Common myeloid progenitor, CD34-positive (primary cell): ENCODE measurements around the gene COQ8B.

Experiments used
- CTCF ChIA-PET: fragments of 350-600 bp; sonication (Branson Sonifier 250); formaldehyde crosslinking; loops from one replicate; lab custom pipeline; 2021; ENCODE audit warnings: antibody characterized with exemption; lab: Charles Lee
- POLR2A ChIA-PET: fragments of 350-600 bp; sonication (Branson Sonifier 250); formaldehyde crosslinking; loops from one replicate; lab custom pipeline; 2021; ENCODE audit warnings: antibody characterized with exemption; lab: Charles Lee
- DNase-seq, 3 donors: peaks; one replicate each; pipeline versions ENCODE4 v3.0.0 to v3.0.0-alpha.2; 2013
- H3K27ac ChIP-seq, 2 experiments: 1 replicate in 1 of 2; 2 replicates in 1 of 2; pipeline ENCODE4 v1.7.0; 2013; ENCODE audit warnings: inconsistent platforms in 2 of 2, low read length in 2 of 2, mild to moderate bottlenecking in 2 of 2, low read depth in 1 of 2, moderate library complexity in 1 of 2; ENCODE audit not compliant: severe bottlenecking in 2 of 2, insufficient read depth in 1 of 2, poor library complexity in 1 of 2
- H3K27me3 ChIP-seq, 5 experiments: replicated peaks in 2 of 5; 1 replicate in 3 of 5; 2 replicates in 2 of 5; pipeline versions ENCODE4 v1.6.1 to v1.7.0; 2013; ENCODE audit warnings: low read length in 4 of 5, mild to moderate bottlenecking in 2 of 5, moderate library complexity in 2 of 5, inconsistent platforms in 1 of 5; ENCODE audit not compliant: insufficient read depth in 5 of 5, control insufficient read depth in 4 of 5
- H3K36me3 ChIP-seq, 4 experiments: 1 replicate in 2 of 4; 2 replicates in 2 of 4; pipeline versions ENCODE4 v1.6.1 to v1.7.0; 2013; ENCODE audit warnings: low read length in 3 of 4, control low read depth in 1 of 4, mild to moderate bottlenecking in 1 of 4; ENCODE audit not compliant: control insufficient read depth in 4 of 4, insufficient read depth in 4 of 4
- H3K4me1 ChIP-seq, 4 experiments: 1 replicate in 3 of 4; 2 replicates in 1 of 4; pipeline versions ENCODE4 v1.6.1 to v1.7.1; 2013; ENCODE audit warnings: low read length in 3 of 4, mild to moderate bottlenecking in 3 of 4, control low read depth in 1 of 4, inconsistent platforms in 1 of 4, moderate library complexity in 1 of 4; ENCODE audit not compliant: control insufficient read depth in 4 of 4, insufficient read depth in 4 of 4; ENCODE audit errors: control extremely low read depth in 1 of 4
- H3K4me3 ChIP-seq, 7 experiments: 1 replicate in 4 of 7; 2 replicates in 3 of 7; pipeline versions ENCODE4 v1.5.1 to v1.7.0; 2013; ENCODE audit warnings: mild to moderate bottlenecking in 7 of 7, low read length in 6 of 7, moderate library complexity in 6 of 7, inconsistent platforms in 2 of 7, low read depth in 2 of 7, control low read depth in 1 of 7; ENCODE audit not compliant: insufficient read depth in 4 of 7, control insufficient read depth in 1 of 7; ENCODE audit errors: extremely low read depth in 1 of 7
- H3K9me3 ChIP-seq, 5 experiments: 1 replicate in 4 of 5; 2 replicates in 1 of 5; pipeline versions ENCODE4 v1.6.1 to v1.7.1; 2013; ENCODE audit warnings: low read length in 4 of 5, mild to moderate bottlenecking in 2 of 5, inconsistent platforms in 1 of 5, low read depth in 1 of 5, moderate library complexity in 1 of 5; ENCODE audit not compliant: control insufficient read depth in 4 of 5, insufficient read depth in 2 of 5; ENCODE audit errors: control extremely low read depth in 1 of 5
- WGBS: methylation state at CpG from one replicate; pipeline ENCODE4 v1.1.5; 2013; ENCODE audit not compliant: insufficient coverage; 5-methylcytosine and 5-hydroxymethylcytosine counted together

The COQ8B gene

DNA sequence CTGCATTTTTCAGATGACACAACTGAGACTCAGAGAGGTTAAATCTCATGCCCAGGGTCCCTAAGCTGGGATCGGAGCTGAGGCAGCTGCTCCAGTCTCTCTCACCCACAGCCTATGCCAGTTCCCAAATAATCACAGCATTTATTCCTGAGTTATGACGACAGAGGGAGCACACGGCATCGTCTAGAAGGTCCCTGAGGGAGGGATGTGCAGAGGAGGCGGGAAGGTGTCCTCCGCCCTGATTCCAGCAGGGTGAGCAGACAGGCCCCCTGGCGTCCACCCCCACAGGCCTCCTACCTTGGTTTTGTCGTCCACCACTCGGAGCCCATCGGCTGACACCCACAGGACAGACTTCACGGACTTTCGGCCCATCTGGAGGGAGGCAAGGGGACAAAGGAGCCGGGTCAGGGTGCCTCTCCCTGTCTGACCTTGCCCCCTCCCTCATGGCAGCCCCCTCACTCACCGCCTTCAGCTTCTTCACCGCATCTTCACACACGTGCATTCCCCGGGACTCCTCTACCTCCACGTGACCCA is 34.2 kb downstream of the COQ8B start:
- POLR2A ChIA-PET: no interaction called here
- H3K4me3 ChIP-seq: no peak overlapping the region
- peaks cover 0 to 58% (median 24%) of the 10 kb centered on the region in 4 experiments for H3K36me3 ChIP-seq
- CTCF ChIA-PET: no interaction called here
- 96% methylated on average over 12 of the region's 18 CpGs for WGBS
- no peak overlapping the region for H3K27ac ChIP-seq
- no peak for DNase-seq
- H3K4me1 ChIP-seq: no peaks in the 10 kb centered on the region
- H3K9me3 ChIP-seq: no peaks in the 10 kb centered on the region
- no peaks in the 10 kb centered on the region for H3K27me3 ChIP-seq

DNA sequence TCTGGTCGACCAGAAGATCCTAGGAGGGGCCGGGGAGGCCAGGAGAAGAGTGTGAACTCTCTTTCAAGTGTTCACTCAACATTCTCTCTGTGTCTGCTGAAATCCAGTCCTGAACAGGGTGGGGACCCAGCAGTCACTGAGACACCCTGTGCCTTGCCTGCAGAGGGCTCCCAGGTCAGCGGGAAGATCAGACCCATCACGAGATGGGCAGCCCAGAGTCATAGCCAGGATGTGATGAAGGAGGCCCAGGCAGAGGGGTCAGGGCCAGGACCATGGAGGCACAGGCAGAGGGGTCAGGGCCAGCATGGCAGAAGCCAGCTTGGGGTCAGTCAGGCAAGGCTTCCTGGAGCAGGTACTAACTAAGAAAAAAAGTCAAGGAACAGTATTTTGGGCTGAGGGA is 35.6 kb downstream of the COQ8B start:
- no peak overlapping the region for H3K27ac ChIP-seq
- H3K27me3 ChIP-seq: no peaks in the 10 kb centered on the region
- 91% methylated on average over 4 of the region's 4 CpGs for WGBS
- H3K4me3 ChIP-seq: no peak overlapping the region
- H3K36me3 ChIP-seq: peaks cover 0 to 66% (median 25%) of the 10 kb centered on the region in 4 experiments
- POLR2A ChIA-PET: no interaction called here
- no peak for DNase-seq
- CTCF ChIA-PET: interaction anchor here (1.1 kb wide), 1 partner anchor 567 kb away, joined by 3 read pairs; no protein-coding TSS in a partner anchor
- H3K4me1 ChIP-seq: no peaks in the 10 kb centered on the region
- no peaks in the 10 kb centered on the region for H3K9me3 ChIP-seq

DNA sequence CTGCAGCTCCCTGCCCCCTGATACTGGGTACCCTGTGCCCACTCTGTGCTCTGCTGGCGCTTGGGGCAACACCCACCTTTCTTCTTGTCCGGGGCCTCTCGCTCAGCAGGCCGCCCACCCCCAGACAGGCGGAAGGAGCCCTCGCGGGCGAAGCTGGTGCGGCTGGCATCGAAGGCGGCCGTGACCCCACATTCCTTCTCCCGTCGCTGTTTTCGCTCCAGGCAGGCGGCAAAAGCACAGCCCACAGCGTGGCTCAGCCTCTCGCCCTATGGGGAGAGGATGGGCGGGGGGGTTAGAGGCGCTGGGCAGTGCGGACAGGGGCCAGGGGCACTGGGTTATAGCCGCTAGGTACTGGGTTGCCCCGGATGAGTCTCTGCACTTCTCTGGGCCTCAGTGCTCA is 39.5 kb downstream of the COQ8B start:
- CTCF ChIA-PET: no interaction called here
- WGBS: 98% methylated on average over 22 of the region's 23 CpGs

DNA sequence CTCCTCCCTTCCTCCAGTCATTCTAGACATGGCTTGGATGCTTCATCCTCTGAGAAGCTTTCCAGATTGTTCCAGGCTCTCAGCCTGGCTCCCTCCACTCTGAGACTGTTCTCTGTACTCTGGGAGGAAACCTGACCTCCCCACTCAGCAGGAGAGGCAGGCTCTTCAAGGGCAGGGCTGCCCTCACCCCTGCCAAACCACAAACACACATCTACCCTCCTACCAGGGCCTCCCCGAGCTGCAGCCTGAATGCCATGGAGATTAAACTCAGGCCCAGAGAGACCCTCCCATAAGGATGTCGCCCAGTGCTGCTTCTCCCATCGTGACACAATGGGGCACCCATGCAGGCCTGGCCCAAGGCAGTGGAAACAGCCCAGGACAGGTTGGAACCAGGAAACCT is 42.4 kb downstream of the COQ8B start:
- H3K4me1 ChIP-seq: peaks cover 0 to 4% (median 0%) of the 10 kb centered on the region in 4 experiments
- CTCF ChIA-PET: no interaction called here
- H3K27me3 ChIP-seq: no peaks in the 10 kb centered on the region
- H3K4me3 ChIP-seq: no peak overlapping the region
- WGBS: 43% methylated on average over 3 of the region's 3 CpGs
- H3K27ac ChIP-seq: no peak overlapping the region
- H3K36me3 ChIP-seq: peaks cover 10 to 84% (median 49%) of the 10 kb centered on the region in 4 experiments
- POLR2A ChIA-PET: no interaction called here
- peaks cover 0 to 10% (median 6%) of the 10 kb centered on the region in 5 experiments for H3K9me3 ChIP-seq
- no peak for DNase-seq

More for the DNA sequence above, 39.5 kb downstream of the COQ8B start:
- Histone ChIP-seq H3K27me3 (no peaks in the 10 kb centered on the region), H3K27ac (no peak overlapping the region), H3K4me3 (no peak overlapping the region), H3K36me3 (peaks cover 0 to 68% (median 38%) of the 10 kb centered on the region in 4 experiments), H3K9me3 (no peaks in the 10 kb centered on the region), H3K4me1 (peaks cover 0 to 4% (median 0%) of the 10 kb centered on the region in 4 experiments)
- no peak for DNase-seq
- POLR2A ChIA-PET: no interaction called here

DNA sequence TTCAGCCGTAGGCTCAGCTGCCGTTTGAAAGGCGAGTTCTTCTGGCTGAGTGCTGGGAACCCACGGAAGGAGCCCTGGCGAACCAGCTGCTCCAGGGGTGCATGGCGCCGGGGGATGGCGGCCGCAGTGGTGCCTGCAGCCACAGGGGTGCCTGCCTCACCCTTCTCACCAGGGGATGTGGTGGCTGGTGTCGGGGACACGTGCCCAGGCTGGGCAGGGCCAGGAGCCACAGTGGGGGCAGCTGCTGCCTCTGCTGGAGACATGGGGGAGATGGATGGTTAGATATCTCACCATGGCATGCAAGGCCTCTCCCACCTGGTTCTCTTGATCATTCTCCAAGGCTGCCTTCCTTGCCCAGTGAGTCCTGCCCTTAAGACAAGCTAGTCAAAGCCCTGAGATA is 43.3 kb downstream of the COQ8B start:
- Histone ChIP-seq H3K36me3 (peaks cover 18 to 85% (median 55%) of the 10 kb centered on the region in 4 experiments), H3K4me3 (no peak overlapping the region), H3K27ac (no peak overlapping the region), H3K27me3 (no peaks in the 10 kb centered on the region), H3K4me1 (peaks cover 0 to 4% (median 0%) of the 10 kb centered on the region in 4 experiments), H3K9me3 (peaks cover 0 to 16% (median 7%) of the 10 kb centered on the region in 5 experiments)
- ChIA-PET POLR2A (no interaction called here), CTCF (no interaction called here)
- 97% methylated on average over 10 of the region's 11 CpGs for WGBS
- no peak for DNase-seq

DNA sequence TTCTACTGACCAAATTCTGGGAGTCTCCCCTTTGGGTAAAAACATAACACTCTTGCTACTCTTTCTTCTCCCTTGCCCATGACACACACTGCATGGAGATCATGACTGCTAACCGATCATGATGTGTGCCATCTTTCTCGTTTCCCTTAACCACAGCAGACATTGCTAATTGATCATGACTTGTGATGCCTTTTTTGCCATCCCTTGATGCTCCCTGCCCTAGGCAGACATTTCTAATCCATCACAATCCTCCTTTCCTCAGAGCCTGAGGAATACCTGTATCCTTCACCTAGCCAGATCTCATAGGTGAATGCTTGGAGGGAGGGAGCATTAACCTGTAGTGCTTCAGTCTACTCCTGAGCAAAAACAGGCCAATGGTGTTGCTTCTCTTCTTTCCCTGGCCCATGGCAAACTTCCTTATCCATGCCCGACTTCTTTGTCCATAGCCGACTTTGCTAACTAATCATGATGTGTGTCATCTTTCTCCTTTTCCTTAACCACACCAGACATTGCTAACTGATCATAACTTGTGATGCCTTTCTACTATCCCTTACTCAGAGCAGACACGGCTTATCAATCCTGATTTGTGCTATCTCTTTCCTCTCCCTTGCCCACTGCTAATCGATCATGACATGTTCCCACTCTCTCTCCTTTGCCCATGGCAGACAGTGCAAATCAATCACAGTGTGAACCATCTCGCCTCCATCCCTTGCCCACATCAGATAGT is 44.0 kb downstream of the COQ8B start:
- POLR2A ChIA-PET: no interaction called here

DNA sequence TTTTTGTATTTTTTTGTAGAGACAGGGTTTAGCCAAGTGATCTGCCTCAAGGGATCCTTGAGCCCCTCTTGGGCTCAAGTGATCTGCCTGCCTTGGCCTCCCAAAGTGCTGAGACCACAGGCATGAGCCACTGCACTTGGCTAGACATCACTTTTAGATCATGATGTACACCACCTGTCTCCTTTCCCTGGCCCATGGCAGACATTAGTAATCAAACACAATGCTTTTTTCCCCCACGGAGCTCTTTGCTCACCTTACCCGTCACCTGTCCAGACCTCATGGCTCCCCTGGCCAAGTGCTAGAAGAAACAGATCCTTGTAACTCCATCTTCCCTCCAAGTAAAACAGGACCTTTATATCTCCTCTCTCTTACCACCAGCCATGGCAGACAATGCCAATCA is 44.6 kb downstream of the COQ8B start:
- H3K27me3 ChIP-seq: no peaks in the 10 kb centered on the region
- H3K9me3 ChIP-seq: peaks cover 0 to 16% (median 7%) of the 10 kb centered on the region in 5 experiments
- DNase-seq: no peak
- POLR2A ChIA-PET: no interaction called here
- 100% methylated on average over 2 of the region's 2 CpGs for WGBS
- peaks cover 0 to 4% (median 0%) of the 10 kb centered on the region in 4 experiments for H3K4me1 ChIP-seq
- CTCF ChIA-PET: no interaction called here
- no peak overlapping the region for H3K4me3 ChIP-seq
- H3K27ac ChIP-seq: no peak overlapping the region
- peaks cover 18 to 85% (median 54%) of the 10 kb centered on the region in 4 experiments for H3K36me3 ChIP-seq

More for the DNA sequence above, 44.0 kb downstream of the COQ8B start:
- Histone ChIP-seq H3K9me3 (peaks cover 0 to 16% (median 7%) of the 10 kb centered on the region in 5 experiments), H3K4me3 (no peak overlapping the region), H3K4me1 (peaks cover 0 to 4% (median 0%) of the 10 kb centered on the region in 4 experiments), H3K36me3 (peaks cover 18 to 86% (median 56%) of the 10 kb centered on the region in 4 experiments), H3K27ac (no peak overlapping the region), H3K27me3 (no peaks in the 10 kb centered on the region)
- no peak for DNase-seq
- 94% methylated on average over 7 of the region's 7 CpGs for WGBS
- CTCF ChIA-PET: no interaction called here
